Raji (cell line): Measurements from ENCODE around the gene ADAM19.

Experiments used
- POLR2A ChIP-seq: IDR thresholded peaks from 2 replicates; pipeline ENCODE4 v1.6.1; 2011; ENCODE audit warnings: low read depth, low read length, control low read depth; ENCODE audit not compliant: insufficient read depth

The ADAM19 gene

GRCh38 chr5:157444224-157444623 lies 131.4 kb downstream of the ADAM19 start:
- TF ChIP-seq POLR2A, result no peak

- no peak for TF ChIP-seq POLR2A
Observed at GRCh38 chr5:157443041-157443549, 132.5 kb downstream of the ADAM19 start.

GRCh38 chr5:157434096-157434495 lies 141.5 kb downstream of the ADAM19 start:
- no peak for TF ChIP-seq POLR2A

- no peak for TF ChIP-seq POLR2A
Observed at GRCh38 chr5:157431544-157432200, 143.9 kb downstream of the ADAM19 start.
